A549 (cell line): ENCODE results near the gene CEP78. TPM values are rescaled to one million over a fixed set of nuclear protein-coding genes. Genes with fewer than 3 reads are reported as not detected.

ENCODE experiments used
- ATAC-seq, 2 experiments: fragments of 200-7000 bp in 1 of 2; fragments of >200 bp in 1 of 2; cut with Nextera tagmentation in 1 of 2; cut with Tn5 transposase in 1 of 2; 3 replicates each; pipeline versions ENCODE4 v1.8.0 to v1.9.1; 2018 to 2020; ENCODE audit warnings: mild to moderate bottlenecking in 1 of 2, moderate library complexity in 1 of 2
- CTCF ChIA-PET: fragments of 300-600 bp; sonication (Branson Sonifier 250); formaldehyde crosslinking; extraction: SDS; loops from one replicate; lab custom pipeline; 2021; ENCODE audit warnings: antibody characterized with exemption, inconsistent platforms; lab: Yijun Ruan, JAX
- POLR2A ChIA-PET: fragments of 350-600 bp; formaldehyde crosslinking; extraction: SDS; loops from one replicate; lab custom pipeline; 2021; ENCODE audit warnings: antibody characterized with exemption, inconsistent platforms; lab: Yijun Ruan, JAX
- DNase-seq, 2 experiments: peaks; one replicate each; pipeline versions ENCODE4 v3.0.0 to v3.0.0-alpha.2; 2011 to 2016; ENCODE audit warnings: low read depth in 1 of 2, low spot score in 1 of 2
- FAIRE-seq: peaks from 2 replicates; lab custom pipeline; 2011; peaks lifted over from hg19 to GRCh38; lab: Jason Lieb, UNC
- H3K27ac ChIP-seq, 2 experiments: fragments of >200 bp; sonication (Bioruptor Twin); formaldehyde crosslinking; 3 replicates each; pipeline ENCODE4 v1.5.1; 2016 to 2017
- H3K4me1 ChIP-seq: fragments of >200 bp; sonication (Bioruptor Twin); formaldehyde crosslinking; 3 replicates; pipeline ENCODE4 v1.6.1; 2016
- H3K4me2 ChIP-seq: fragments of >200 bp; sonication (Bioruptor Twin); formaldehyde crosslinking; 3 replicates; pipeline ENCODE4 v1.6.1; 2016
- H3K4me3 ChIP-seq: fragments of >200 bp; sonication (Bioruptor Twin); formaldehyde crosslinking; 3 replicates; pipeline ENCODE4 v1.5.1; 2016
- H3K9me3 ChIP-seq: fragments of >200 bp; sonication (Bioruptor Twin); formaldehyde crosslinking; 3 replicates; pipeline ENCODE4 v1.6.1; 2016
- BHLHE40 ChIP-seq: IDR thresholded peaks from 2 replicates; pipeline ENCODE4 v1.6.1; 2012; ENCODE audit warnings: low read depth, low read length, inconsistent platforms
- CBX2 ChIP-seq: fragments of 200-600 bp; sonication (generic); IDR thresholded peaks from 2 replicates; pipeline ENCODE4 v1.6.1; 2016; ENCODE audit warnings: low read depth, mild to moderate bottlenecking, borderline replicate concordance
- EHMT2 ChIP-seq: fragments of 200-600 bp; sonication (generic); IDR thresholded peaks from 2 replicates; pipeline ENCODE4 v1.6.1; 2016; ENCODE audit warnings: antibody characterized with exemption, low read depth, mild to moderate bottlenecking, moderate library complexity
- ESRRA ChIP-seq: fragments of 150-350 bp; IDR thresholded peaks from 2 replicates; pipeline ENCODE4 v1.6.1; 2014; ENCODE audit warnings: mild to moderate bottlenecking, low read length, borderline replicate concordance
- FOXS1 ChIP-seq: fragments of 250-450 bp; sonication (Bioruptor Pico); IDR thresholded peaks from 2 replicates; pipeline ENCODE4 v1.5.0; 2020; ENCODE audit warnings: mild to moderate bottlenecking, moderate library complexity
- HDAC2 ChIP-seq: fragments of 200-600 bp; sonication (generic); IDR thresholded peaks from 2 replicates; pipeline ENCODE4 v1.6.1; 2016
- HOXA7 ChIP-seq: fragments of 250-450 bp; sonication (Bioruptor Pico); IDR thresholded peaks from 2 replicates; pipeline ENCODE4 v1.5.0; 2020; ENCODE audit warnings: mild to moderate bottlenecking, moderate library complexity
- MYC ChIP-seq: IDR thresholded peaks from 2 replicates; pipeline ENCODE4 v1.6.1; 2012; ENCODE audit warnings: mild to moderate bottlenecking, inconsistent platforms, low read length, improper control_type of control experiment, borderline replicate concordance
- NFE2L2 ChIP-seq: fragments of 150-350 bp; conservative IDR thresholded peaks from 2 replicates; pipeline ENCODE4 v1.6.1; 2014; ENCODE audit warnings: low read length
- NPAS2 ChIP-seq: fragments of 250-450 bp; sonication (Bioruptor Pico); IDR thresholded peaks from 2 replicates; pipeline ENCODE4 v1.8.0; 2022; ENCODE audit warnings: mild to moderate bottlenecking, moderate library complexity, borderline replicate concordance
- POLR2A ChIP-seq: IDR thresholded peaks from 2 replicates; pipeline ENCODE4 v1.6.1; 2012; ENCODE audit warnings: mild to moderate bottlenecking, low read length
- RAD21 ChIP-seq, 2 experiments: fragments of >200 bp in 1 of 2; sonication (Bioruptor Twin) in 1 of 2; formaldehyde crosslinking in 1 of 2; IDR thresholded peaks in 1 of 2; conservative IDR thresholded peaks in 1 of 2; 2 replicates in 1 of 2; 3 replicates in 1 of 2; pipeline ENCODE4 v1.6.1; 2012 to 2018; ENCODE audit warnings: inconsistent platforms in 1 of 2
- RCOR1 ChIP-seq: fragments of 150-350 bp; IDR thresholded peaks from 2 replicates; pipeline ENCODE4 v1.6.1; 2014; ENCODE audit warnings: antibody characterized with exemption, low read length, low read depth
- RNF2 ChIP-seq: fragments of 200-600 bp; sonication (generic); IDR thresholded peaks from 2 replicates; pipeline ENCODE4 v1.6.1; 2016; ENCODE audit warnings: low read depth, mild to moderate bottlenecking, antibody characterized with exemption, moderate library complexity, borderline replicate concordance
- SREBF2 ChIP-seq: fragments of 450-650 bp; IDR thresholded peaks from 2 replicates; pipeline ENCODE4 v1.6.1; 2014; ENCODE audit warnings: mild to moderate bottlenecking, moderate library complexity
- TFCP2L1 ChIP-seq: fragments of 250-450 bp; sonication (Bioruptor Pico); IDR thresholded peaks from 2 replicates; pipeline ENCODE4 v1.5.0; 2021; ENCODE audit warnings: mild to moderate bottlenecking
- ZSCAN20 ChIP-seq: fragments of 250-450 bp; sonication (Bioruptor Pico); IDR thresholded peaks from 2 replicates; pipeline ENCODE4 v1.8.0; 2022; ENCODE audit warnings: mild to moderate bottlenecking, moderate library complexity
- WGBS: methylation state at CpG from one replicate; pipeline ENCODE4 v1.1.6; 2017; ENCODE audit errors: missing lambda C conversion rate; 5-methylcytosine and 5-hydroxymethylcytosine counted together
- polyA plus RNA-seq, 4 experiments: library from polyadenylated mRNA; depleted of rRNA in 3 of 4; stranded (reverse); fragments of >200 nt; fragmentation: RNase III in 1 of 4; extraction: RNeasy Plus Mini Kit Qiagen cat#74134 plus additional on column Dnase treatment in 1 of 4; gene quantifications; 2 replicates in 3 of 4; 3 replicates in 1 of 4; pipeline ENCODE4 v1.2.3, GENCODE V29; 2011 to 2017
- TF ChIP-seq, protein P1 (sequence below): fragments of >200 bp; sonication (Bioruptor Twin); formaldehyde crosslinking; IDR thresholded peaks from 3 replicates; pipeline ENCODE4 v1.5.1; 2016
- TF ChIP-seq, protein P2 (sequence below): fragments of >200 bp; sonication (Bioruptor Twin); formaldehyde crosslinking; IDR thresholded peaks from 3 replicates; pipeline ENCODE4 v1.6.1; 2016
- TF ChIP-seq, protein P3 (sequence below): IDR thresholded peaks from 2 replicates; pipeline ENCODE4 v1.6.1; 2012
- TF ChIP-seq, protein P4 (sequence below): fragments of 200-600 bp; sonication (generic); IDR thresholded peaks from 2 replicates; pipeline ENCODE4 v1.6.1; 2016; ENCODE audit warnings: antibody characterized with exemption, mild to moderate bottlenecking, moderate library complexity
- TF ChIP-seq, protein P5 (sequence below): fragments of >200 bp; sonication (Bioruptor Twin); formaldehyde crosslinking; IDR thresholded peaks from 2 replicates; pipeline ENCODE4 v1.6.1; 2016

CEP78 gene
- polyA plus RNA-seq, 2 of the 4 experiments (the other 2 are of a cell fraction), result 16.5 to 28.9 TPM

DNA sequence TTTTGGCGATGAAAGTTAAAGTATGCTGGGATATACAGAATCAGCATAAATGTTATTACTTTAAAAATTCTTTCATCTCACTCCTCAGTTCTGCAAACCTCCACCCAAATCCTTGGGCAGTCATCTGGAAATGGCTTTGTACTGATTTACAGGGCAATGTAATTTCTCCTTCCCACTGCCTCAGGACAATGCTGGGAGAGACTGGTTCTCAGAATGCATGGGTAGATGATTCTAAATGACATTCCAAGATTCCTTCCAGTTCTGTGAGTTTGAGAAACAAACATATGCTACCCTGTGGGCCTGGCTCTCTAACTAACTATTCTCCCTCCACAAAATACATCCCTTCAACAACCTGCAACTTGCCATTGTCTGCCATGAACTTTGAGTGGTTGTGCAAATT is 53.6 kb downstream of the CEP78 start (continued):
- TF ChIP-seq, protein P1, sequence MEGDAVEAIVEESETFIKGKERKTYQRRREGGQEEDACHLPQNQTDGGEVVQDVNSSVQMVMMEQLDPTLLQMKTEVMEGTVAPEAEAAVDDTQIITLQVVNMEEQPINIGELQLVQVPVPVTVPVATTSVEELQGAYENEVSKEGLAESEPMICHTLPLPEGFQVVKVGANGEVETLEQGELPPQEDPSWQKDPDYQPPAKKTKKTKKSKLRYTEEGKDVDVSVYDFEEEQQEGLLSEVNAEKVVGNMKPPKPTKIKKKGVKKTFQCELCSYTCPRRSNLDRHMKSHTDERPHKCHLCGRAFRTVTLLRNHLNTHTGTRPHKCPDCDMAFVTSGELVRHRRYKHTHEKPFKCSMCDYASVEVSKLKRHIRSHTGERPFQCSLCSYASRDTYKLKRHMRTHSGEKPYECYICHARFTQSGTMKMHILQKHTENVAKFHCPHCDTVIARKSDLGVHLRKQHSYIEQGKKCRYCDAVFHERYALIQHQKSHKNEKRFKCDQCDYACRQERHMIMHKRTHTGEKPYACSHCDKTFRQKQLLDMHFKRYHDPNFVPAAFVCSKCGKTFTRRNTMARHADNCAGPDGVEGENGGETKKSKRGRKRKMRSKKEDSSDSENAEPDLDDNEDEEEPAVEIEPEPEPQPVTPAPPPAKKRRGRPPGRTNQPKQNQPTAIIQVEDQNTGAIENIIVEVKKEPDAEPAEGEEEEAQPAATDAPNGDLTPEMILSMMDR, result no peak
- TF ChIP-seq NPAS2 (CRISPR knock-in tag) (no peak), HDAC2 (no peak), MYC (no peak), HOXA7 (CRISPR knock-in tag) (no peak), ESRRA (no peak), SREBF2 (no peak), EHMT2 (no peak), POLR2A (no peak), ZSCAN20 (CRISPR knock-in tag) (no peak), FOXS1 (no peak)
- TF ChIP-seq, protein P2, sequence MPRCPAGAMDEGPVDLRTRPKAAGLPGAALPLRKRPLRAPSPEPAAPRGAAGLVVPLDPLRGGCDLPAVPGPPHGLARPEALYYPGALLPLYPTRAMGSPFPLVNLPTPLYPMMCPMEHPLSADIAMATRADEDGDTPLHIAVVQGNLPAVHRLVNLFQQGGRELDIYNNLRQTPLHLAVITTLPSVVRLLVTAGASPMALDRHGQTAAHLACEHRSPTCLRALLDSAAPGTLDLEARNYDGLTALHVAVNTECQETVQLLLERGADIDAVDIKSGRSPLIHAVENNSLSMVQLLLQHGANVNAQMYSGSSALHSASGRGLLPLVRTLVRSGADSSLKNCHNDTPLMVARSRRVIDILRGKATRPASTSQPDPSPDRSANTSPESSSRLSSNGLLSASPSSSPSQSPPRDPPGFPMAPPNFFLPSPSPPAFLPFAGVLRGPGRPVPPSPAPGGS, result no peak
- TF ChIP-seq, all 56 proteins: peak for 0

DNA sequence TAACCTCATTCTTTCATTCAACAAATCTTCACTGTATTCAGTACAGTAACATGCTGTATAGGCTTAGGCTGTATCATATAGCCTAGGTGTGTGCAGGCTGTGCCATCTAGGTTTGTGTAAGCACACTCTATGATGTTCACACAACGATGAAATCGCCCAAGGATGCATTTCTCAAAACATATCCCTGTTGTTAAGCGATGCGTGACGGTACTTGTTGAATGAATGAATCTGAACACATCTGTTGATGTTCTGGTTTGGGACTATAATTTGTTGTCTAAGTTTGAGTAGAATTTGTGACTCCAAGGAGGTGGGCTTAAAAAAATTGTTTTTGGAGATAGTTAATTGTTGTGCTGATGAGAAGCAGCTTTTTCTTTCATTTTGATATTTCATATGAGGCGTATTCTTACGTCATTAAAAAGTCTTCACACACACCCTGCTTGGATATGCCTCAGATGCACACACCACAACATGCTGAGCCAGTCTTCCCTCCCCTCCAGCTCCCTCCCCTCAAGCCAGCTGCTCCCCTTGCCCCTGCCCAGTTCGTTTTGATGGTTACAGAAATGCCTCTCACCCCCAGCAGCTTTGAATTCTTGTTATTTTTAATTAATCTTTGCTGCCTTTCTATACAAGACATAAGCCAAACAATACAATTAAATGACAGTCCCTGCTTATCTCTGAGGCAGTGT is 55.5 kb downstream of the CEP78 start:
- WGBS, result 81% methylated on average over 8 of the region's 8 CpGs
- ChIA-PET POLR2A (no interaction called here), CTCF (interaction anchor here (0.9 kb wide), 1 partner anchor 13 kb away, joined by 4 read pairs; no protein-coding TSS in a partner anchor)
- TF ChIP-seq HOXA7 (CRISPR knock-in tag) (no peak), RAD21 (conservative IDR thresholded peaks at IDR 0.05 in 1 of 2, IDR thresholded peaks at IDR 0.05 in 1 of 2) (no peak), BHLHE40 (no peak), RNF2 (no peak)
- no peak for DNase-seq
- Histone ChIP-seq H3K4me2 (no peak overlapping the region), H3K9me3 (no peaks in the 10 kb centered on the region), H3K4me3 (no peak overlapping the region), H3K4me1 (peaks cover 9% of the 10 kb centered on the region), H3K27ac (no peak overlapping the region)
- FAIRE-seq, result no peak
- ATAC-seq, result no peak

DNA sequence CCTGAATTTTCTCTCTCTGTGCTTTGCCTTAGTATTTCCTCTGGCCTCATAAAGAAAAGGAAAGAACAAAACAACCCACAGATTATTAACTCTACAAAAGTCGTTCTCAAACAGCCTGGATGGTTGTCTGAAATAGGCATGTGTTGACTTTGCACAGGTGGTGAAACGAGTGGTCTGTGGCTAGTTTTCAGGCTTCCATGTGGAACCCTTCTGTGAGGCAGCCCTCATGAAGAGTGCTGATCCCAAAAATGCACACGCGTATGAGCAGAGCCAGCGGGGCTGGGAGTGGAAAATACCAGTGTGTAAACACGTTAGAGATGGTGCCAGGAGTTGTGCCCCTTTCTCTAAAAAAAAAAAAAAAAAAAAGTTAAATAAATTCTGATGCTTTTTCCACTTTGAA is 56.2 kb downstream of the CEP78 start:
- ChIA-PET CTCF (no interaction called here), POLR2A (no interaction called here)
- no peak for FAIRE-seq
- no peak overlapping the region for H3K4me3 ChIP-seq
- no peak for ATAC-seq
- peaks cover 9% of the 10 kb centered on the region for H3K4me1 ChIP-seq
- H3K9me3 ChIP-seq, result no peaks in the 10 kb centered on the region
- no peak for DNase-seq
- 51% methylated on average over 6 of the region's 6 CpGs for WGBS
- TF ChIP-seq EHMT2 (no peak), RAD21 (conservative IDR thresholded peaks at IDR 0.05 in 1 of 2, IDR thresholded peaks at IDR 0.05 in 1 of 2) (no peak), NFE2L2 (no peak), CBX2 (no peak), FOXS1 (no peak), NPAS2 (CRISPR knock-in tag) (no peak), MYC (no peak), HOXA7 (CRISPR knock-in tag) (no peak), ESRRA (no peak), RCOR1 (no peak), POLR2A (no peak), TFCP2L1 (CRISPR knock-in tag) (no peak), HDAC2 (no peak), RNF2 (no peak)
- TF ChIP-seq, protein P3, sequence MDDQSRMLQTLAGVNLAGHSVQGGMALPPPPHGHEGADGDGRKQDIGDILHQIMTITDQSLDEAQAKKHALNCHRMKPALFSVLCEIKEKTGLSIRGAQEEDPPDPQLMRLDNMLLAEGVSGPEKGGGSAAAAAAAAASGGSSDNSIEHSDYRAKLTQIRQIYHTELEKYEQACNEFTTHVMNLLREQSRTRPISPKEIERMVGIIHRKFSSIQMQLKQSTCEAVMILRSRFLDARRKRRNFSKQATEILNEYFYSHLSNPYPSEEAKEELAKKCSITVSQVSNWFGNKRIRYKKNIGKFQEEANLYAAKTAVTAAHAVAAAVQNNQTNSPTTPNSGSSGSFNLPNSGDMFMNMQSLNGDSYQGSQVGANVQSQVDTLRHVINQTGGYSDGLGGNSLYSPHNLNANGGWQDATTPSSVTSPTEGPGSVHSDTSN, result no peak
- TF ChIP-seq, protein P4, sequence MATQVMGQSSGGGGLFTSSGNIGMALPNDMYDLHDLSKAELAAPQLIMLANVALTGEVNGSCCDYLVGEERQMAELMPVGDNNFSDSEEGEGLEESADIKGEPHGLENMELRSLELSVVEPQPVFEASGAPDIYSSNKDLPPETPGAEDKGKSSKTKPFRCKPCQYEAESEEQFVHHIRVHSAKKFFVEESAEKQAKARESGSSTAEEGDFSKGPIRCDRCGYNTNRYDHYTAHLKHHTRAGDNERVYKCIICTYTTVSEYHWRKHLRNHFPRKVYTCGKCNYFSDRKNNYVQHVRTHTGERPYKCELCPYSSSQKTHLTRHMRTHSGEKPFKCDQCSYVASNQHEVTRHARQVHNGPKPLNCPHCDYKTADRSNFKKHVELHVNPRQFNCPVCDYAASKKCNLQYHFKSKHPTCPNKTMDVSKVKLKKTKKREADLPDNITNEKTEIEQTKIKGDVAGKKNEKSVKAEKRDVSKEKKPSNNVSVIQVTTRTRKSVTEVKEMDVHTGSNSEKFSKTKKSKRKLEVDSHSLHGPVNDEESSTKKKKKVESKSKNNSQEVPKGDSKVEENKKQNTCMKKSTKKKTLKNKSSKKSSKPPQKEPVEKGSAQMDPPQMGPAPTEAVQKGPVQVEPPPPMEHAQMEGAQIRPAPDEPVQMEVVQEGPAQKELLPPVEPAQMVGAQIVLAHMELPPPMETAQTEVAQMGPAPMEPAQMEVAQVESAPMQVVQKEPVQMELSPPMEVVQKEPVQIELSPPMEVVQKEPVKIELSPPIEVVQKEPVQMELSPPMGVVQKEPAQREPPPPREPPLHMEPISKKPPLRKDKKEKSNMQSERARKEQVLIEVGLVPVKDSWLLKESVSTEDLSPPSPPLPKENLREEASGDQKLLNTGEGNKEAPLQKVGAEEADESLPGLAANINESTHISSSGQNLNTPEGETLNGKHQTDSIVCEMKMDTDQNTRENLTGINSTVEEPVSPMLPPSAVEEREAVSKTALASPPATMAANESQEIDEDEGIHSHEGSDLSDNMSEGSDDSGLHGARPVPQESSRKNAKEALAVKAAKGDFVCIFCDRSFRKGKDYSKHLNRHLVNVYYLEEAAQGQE, result no peak
- TF ChIP-seq, protein P5, sequence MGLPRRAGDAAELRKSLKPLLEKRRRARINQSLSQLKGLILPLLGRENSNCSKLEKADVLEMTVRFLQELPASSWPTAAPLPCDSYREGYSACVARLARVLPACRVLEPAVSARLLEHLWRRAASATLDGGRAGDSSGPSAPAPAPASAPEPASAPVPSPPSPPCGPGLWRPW, result no peak
- TF ChIP-seq, all 56 proteins: peak for 0
- H3K4me2 ChIP-seq, result no peak overlapping the region
- no peak overlapping the region for H3K27ac ChIP-seq
